OCI-LY1 (cell line): ENCODE results near the gene TANC1.

Source experiments
- H2AFZ ChIP-seq: fragments of 200-600 bp; sonication (generic), shearing (Covaris generic); 2 replicates; pipeline ENCODE4 v1.6.0; 2014; ENCODE audit warnings: antibody characterized with exemption, mild to moderate bottlenecking, low read length
- H3F3A ChIP-seq: fragments of 200-600 bp; sonication (generic), shearing (Covaris generic); 2 replicates; pipeline ENCODE4 v1.6.0; 2014; ENCODE audit warnings: mild to moderate bottlenecking, antibody characterized with exemption, low read length, moderate library complexity; ENCODE audit not compliant: insufficient read depth
- H3K27ac ChIP-seq: fragments of 200-600 bp; sonication (generic); 2 replicates; pipeline ENCODE4 v1.5.1; 2014; ENCODE audit warnings: low read length, mixed run types, mild to moderate bottlenecking, low read depth; ENCODE audit not compliant: poor library complexity, severe bottlenecking
- H3K27me3 ChIP-seq: fragments of 200-600 bp; sonication (generic); 2 replicates; pipeline ENCODE4 v1.6.0; 2014; ENCODE audit warnings: antibody characterized with exemption, mild to moderate bottlenecking, low read length, moderate library complexity; ENCODE audit not compliant: insufficient read depth
- H3K36me3 ChIP-seq: fragments of 200-600 bp; sonication (generic); 2 replicates; pipeline ENCODE4 v1.6.1; 2014; ENCODE audit warnings: mild to moderate bottlenecking, antibody characterized with exemption, low read length, moderate library complexity, mixed read lengths; ENCODE audit not compliant: insufficient read depth
- H3K4me1 ChIP-seq: fragments of 200-600 bp; sonication (generic); 2 replicates; pipeline ENCODE4 v1.5.1; 2014; ENCODE audit warnings: mild to moderate bottlenecking, low read length, moderate library complexity; ENCODE audit not compliant: insufficient read depth, severe bottlenecking
- H3K4me2 ChIP-seq: fragments of 200-600 bp; sonication (generic), shearing (Covaris generic); 2 replicates; pipeline ENCODE4 v1.6.1; 2014; ENCODE audit warnings: low read length
- H3K4me3 ChIP-seq: fragments of 200-600 bp; sonication (generic); 2 replicates; pipeline ENCODE4 v1.5.1; 2014; ENCODE audit warnings: low read length, low read depth, mild to moderate bottlenecking, mixed read lengths; ENCODE audit not compliant: poor library complexity, severe bottlenecking
- H3K79me2 ChIP-seq: fragments of 200-600 bp; shearing (Covaris generic); 2 replicates; pipeline ENCODE4 v1.6.1; 2016; ENCODE audit warnings: mixed run types, low read length, mixed read lengths; ENCODE audit not compliant: insufficient read depth
- H3K9ac ChIP-seq: fragments of 200-600 bp; sonication (generic), shearing (Covaris generic); 2 replicates; pipeline ENCODE4 v1.6.1; 2014; ENCODE audit warnings: mild to moderate bottlenecking, low read length, mixed read lengths
- H3K9me2 ChIP-seq: fragments of 200-600 bp; sonication (generic), shearing (Covaris generic); 2 replicates; pipeline ENCODE4 v1.6.1; 2014; ENCODE audit warnings: low read depth, mild to moderate bottlenecking, low read length, mixed read lengths
- H3K9me3 ChIP-seq: fragments of 200-600 bp; shearing (Covaris generic); 2 replicates; pipeline ENCODE4 v1.6.1; 2014; ENCODE audit warnings: low read length, mixed read lengths
- H4K20me1 ChIP-seq: fragments of 200-600 bp; sonication (generic), shearing (Covaris generic); 2 replicates; pipeline ENCODE4 v1.6.0; 2016; ENCODE audit warnings: mild to moderate bottlenecking, low read length; ENCODE audit not compliant: insufficient read depth
- EZH2 ChIP-seq: fragments of 200-600 bp; sonication (generic), shearing (Covaris generic); IDR thresholded peaks from 2 replicates; pipeline ENCODE4 v1.8.0; 2017; ENCODE audit warnings: borderline replicate concordance, mixed run types, mild to moderate bottlenecking, antibody characterized with exemption, low read length, moderate library complexity, mixed read lengths
- TF ChIP-seq, protein P1 (sequence below): fragments of 200-600 bp; sonication (generic), shearing (Covaris generic); IDR thresholded peaks from 2 replicates; pipeline ENCODE4 v1.5.1; 2017; ENCODE audit warnings: mild to moderate bottlenecking, antibody characterized with exemption, low read length, moderate library complexity, mixed read lengths

TANC1 gene

DNA sequence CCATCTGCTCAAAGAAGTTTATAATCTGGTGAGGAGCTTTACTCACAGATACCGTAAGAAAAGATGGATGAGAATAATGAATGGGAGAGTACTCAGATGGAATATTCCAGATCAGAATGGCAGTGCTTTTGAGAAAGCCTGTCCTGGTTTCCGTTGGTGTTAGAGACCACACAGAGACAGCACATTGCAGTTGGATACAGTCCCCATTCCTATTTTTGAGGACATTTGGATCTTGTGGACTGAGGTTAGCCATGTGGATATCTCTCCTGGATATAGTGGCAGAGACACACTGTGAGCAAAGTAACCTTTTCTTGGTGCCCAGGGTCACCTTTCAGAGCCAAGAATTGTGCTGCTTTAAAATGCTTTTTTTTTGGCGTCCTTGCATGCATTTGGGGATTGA is 63.7 kb downstream of the TANC1 start:
- Histone ChIP-seq H3K9me3 (no peaks in the 10 kb centered on the region), H3K9me2 (no peaks in the 10 kb centered on the region), H3K4me3 (no peak overlapping the region), H3K9ac (no peak overlapping the region), H2AFZ (no peak overlapping the region), H3F3A (no peaks in the 10 kb centered on the region), H3K27me3 (no peaks in the 10 kb centered on the region), H3K4me1 (no peaks in the 10 kb centered on the region), H3K79me2 (no peaks in the 10 kb centered on the region), H3K27ac (no peak overlapping the region), H3K4me2 (no peak overlapping the region), H3K36me3 (no peaks in the 10 kb centered on the region), H4K20me1 (no peaks in the 10 kb centered on the region)
- no peak for TF ChIP-seq EZH2
- TF ChIP-seq, protein P1, sequence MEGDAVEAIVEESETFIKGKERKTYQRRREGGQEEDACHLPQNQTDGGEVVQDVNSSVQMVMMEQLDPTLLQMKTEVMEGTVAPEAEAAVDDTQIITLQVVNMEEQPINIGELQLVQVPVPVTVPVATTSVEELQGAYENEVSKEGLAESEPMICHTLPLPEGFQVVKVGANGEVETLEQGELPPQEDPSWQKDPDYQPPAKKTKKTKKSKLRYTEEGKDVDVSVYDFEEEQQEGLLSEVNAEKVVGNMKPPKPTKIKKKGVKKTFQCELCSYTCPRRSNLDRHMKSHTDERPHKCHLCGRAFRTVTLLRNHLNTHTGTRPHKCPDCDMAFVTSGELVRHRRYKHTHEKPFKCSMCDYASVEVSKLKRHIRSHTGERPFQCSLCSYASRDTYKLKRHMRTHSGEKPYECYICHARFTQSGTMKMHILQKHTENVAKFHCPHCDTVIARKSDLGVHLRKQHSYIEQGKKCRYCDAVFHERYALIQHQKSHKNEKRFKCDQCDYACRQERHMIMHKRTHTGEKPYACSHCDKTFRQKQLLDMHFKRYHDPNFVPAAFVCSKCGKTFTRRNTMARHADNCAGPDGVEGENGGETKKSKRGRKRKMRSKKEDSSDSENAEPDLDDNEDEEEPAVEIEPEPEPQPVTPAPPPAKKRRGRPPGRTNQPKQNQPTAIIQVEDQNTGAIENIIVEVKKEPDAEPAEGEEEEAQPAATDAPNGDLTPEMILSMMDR, result no peak

DNA sequence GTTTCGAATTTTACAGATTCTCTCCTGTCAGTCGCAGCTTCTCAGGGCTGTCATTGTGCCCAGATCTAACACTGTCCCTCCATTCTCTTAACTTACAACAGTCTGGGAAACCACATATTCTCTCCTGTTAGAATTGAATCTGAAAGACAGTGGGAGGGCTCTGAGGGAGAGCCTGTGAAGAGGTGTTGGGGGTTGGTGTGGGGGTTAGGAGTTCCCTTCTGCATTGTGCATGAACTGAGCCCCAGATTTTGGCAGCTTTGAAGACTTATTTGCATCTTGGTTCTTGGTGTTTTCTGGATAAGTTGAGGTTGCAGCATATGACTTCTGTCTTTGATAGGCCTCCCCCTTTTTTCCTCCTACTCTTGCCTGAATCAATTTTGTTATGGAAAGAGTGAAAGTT is 64.1 kb downstream of the TANC1 start:
- Histone ChIP-seq H3F3A (no peaks in the 10 kb centered on the region), H2AFZ (no peak overlapping the region), H4K20me1 (no peaks in the 10 kb centered on the region), H3K4me1 (no peaks in the 10 kb centered on the region), H3K9me2 (no peaks in the 10 kb centered on the region), H3K4me3 (no peak overlapping the region), H3K9me3 (no peaks in the 10 kb centered on the region), H3K79me2 (no peaks in the 10 kb centered on the region), H3K36me3 (no peaks in the 10 kb centered on the region), H3K9ac (no peak overlapping the region), H3K27me3 (no peaks in the 10 kb centered on the region), H3K4me2 (no peak overlapping the region), H3K27ac (no peak overlapping the region)
- TF ChIP-seq EZH2, result no peak
- TF ChIP-seq, protein P1, result no peak

DNA sequence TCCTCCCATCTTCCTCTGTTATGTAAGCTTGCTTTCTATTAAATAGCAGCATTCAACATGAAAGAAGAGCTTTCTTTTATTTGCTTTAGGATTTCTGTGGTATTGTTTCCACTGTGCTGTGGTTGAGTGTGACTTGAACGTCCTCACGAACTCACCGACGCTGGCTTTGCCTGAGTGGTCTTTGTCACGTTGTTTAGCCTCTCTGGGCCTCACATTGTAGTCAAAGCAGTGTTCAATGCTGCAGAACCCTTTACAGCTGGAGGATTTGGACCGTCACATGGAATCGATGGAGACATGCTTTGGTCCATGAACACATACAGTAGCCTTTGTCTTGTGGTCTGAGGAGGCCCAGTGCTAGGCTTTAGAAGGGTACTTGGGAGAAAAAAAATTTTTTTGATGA is 66.3 kb downstream of the TANC1 start:
- Histone ChIP-seq H3K27me3 (no peaks in the 10 kb centered on the region), H3K9ac (no peak overlapping the region), H3K4me1 (no peaks in the 10 kb centered on the region), H3K27ac (no peak overlapping the region), H3F3A (no peaks in the 10 kb centered on the region), H4K20me1 (no peaks in the 10 kb centered on the region), H3K79me2 (no peaks in the 10 kb centered on the region), H3K9me3 (no peaks in the 10 kb centered on the region), H3K36me3 (no peaks in the 10 kb centered on the region), H2AFZ (no peak overlapping the region), H3K4me3 (no peak overlapping the region), H3K4me2 (no peak overlapping the region), H3K9me2 (no peaks in the 10 kb centered on the region)
- no peak for TF ChIP-seq EZH2
- TF ChIP-seq, protein P1, result no peak
